Mammary epithelial cell (primary cell): ENCODE measurements around the gene MYL3.

Experiments used
- EZH2 ChIP-seq: IDR thresholded peaks from 2 replicates; pipeline ENCODE4 v1.6.1; 2012; ENCODE audit warnings: low read length, inconsistent platforms, borderline replicate concordance
- TF ChIP-seq, protein P1 (sequence below), 2 donors: IDR thresholded peaks in 1 of 2; conservative IDR thresholded peaks in 1 of 2; 2 replicates each; pipeline ENCODE4 v1.5.1; 2011 to 2012; ENCODE audit warnings: inconsistent platforms in 2 of 2, low read length in 2 of 2, mild to moderate bottlenecking in 2 of 2, control low read depth in 1 of 2, low read depth in 1 of 2; ENCODE audit not compliant: insufficient read depth in 1 of 2; ENCODE audit errors: extremely low read depth in 1 of 2

DNA sequence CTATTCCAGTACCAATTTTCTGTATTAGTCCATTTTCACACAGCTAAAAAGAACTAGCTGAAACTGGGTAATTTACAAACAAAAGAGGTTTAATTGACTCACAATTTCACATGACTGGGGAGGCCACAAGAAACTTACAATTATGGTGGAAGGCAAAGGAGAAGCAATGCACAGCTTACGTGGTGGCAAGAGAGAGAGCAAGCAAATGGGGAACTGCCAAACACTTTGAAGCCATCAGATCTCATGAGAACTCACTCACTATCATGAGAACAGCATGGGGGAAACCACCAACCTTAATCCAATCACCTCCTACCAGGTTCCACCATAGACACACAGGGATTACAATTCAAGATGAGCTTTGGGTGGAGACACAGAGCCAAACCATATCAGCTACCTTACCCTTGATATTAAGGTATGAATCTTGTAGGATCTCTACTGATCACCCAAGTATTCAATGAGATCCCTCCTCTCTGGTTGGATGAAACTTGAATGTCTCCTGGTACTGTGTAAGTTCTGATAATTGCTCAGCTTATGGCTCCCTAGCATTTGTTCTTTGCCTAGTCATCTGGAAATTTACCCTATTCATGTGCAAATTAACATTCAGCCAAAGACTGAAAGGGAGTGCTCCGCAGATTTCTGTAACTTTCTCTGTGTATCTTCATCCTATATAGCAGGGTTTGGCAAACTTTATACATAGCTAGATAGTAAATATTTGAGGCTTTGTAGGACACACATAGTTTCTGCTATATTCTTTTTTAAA lies 38.9 kb downstream of the MYL3 start:
- TF ChIP-seq, protein P1, sequence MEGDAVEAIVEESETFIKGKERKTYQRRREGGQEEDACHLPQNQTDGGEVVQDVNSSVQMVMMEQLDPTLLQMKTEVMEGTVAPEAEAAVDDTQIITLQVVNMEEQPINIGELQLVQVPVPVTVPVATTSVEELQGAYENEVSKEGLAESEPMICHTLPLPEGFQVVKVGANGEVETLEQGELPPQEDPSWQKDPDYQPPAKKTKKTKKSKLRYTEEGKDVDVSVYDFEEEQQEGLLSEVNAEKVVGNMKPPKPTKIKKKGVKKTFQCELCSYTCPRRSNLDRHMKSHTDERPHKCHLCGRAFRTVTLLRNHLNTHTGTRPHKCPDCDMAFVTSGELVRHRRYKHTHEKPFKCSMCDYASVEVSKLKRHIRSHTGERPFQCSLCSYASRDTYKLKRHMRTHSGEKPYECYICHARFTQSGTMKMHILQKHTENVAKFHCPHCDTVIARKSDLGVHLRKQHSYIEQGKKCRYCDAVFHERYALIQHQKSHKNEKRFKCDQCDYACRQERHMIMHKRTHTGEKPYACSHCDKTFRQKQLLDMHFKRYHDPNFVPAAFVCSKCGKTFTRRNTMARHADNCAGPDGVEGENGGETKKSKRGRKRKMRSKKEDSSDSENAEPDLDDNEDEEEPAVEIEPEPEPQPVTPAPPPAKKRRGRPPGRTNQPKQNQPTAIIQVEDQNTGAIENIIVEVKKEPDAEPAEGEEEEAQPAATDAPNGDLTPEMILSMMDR (conservative IDR thresholded peaks at IDR 0.05 in 1 of 2, IDR thresholded peaks at IDR 0.05 in 1 of 2; ENCODE audit: extremely low read depth in 1 of 2, insufficient read depth in 1 of 2, low read depth in 1 of 2, low read length in 2 of 2): no peak
- TF ChIP-seq EZH2: no peak
